Measurements from ENCODE around the gene NCKAP5.

The NCKAP5 gene

DNA sequence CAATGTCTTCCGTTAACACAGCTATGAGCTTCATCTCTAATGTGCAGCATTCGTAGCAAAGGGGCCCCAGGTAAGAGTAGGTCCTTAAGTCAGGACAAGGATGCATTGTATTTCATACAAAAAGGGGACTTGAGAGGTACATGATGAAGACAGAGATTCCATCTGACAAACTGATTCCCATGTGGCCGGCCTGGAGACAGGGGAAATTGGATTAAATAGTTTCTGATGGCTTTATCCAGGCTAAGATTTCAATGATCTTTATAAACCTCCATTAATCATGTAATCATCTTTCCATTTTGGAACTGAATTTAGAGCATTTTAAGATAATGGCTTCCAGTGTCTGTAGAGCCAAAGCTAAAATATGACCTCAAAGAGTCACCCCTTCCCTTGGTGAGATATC is 111.3 kb downstream of the NCKAP5 start:
- DNase-seq = no peak

DNA sequence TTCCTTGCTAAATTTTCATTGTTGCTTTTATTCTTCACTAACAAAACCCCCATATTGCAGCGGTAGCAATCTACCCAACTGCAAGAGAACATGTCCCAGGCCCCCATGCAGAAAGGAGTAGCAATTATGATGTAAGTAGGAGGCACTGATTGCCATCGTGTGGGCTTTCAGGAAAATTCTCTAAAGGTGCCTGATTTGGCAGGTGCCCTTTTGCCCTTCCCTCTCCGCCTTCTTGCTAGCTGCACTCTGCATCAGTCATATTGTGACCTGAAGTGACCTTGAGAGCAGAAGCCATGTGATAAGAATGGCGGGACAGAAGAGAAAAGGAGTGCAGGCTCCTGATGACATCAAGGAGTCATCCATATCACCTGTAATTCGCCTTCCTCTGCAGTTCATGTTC is 112.1 kb downstream of the NCKAP5 start:
- no peak for DNase-seq

DNA sequence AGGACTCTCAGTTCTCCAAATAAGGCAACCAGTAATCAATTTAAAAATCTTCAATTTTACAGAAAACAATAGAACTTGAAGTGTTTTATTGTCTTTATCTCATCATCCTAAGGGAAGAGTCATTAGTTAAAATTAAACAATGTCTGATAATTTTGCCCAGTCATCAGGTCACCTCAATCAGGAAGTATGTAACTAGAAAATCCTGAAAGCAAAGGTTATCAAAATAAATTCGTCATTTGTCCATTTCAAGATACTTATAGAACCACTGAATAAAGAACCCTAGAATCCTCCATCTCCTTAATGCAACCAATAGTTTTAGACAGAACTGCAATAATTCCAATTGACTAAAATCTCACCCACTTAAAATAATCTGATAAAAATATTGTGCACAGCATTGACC is 115.2 kb downstream of the NCKAP5 start:
- DNase-seq = no peak

DNA sequence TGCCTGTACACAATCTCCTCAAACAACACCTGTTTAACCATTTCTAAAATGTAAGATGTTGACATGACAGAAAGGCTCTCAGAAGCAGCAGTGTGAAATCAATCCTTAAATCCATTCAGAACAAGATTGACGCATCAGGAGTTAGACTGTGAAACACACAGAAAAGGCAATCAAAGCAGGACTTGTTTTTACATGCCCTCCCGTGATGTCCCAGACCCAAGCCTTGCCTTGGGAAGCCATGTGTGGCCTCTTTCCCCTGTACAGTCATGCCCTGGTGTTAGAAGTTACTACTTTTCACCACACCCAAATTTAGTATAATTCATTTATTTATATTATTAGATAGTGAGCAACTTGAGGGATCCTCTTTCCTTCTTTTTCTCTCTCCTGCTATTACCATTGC is 115.7 kb downstream of the NCKAP5 start:
- no peak for DNase-seq

DNA sequence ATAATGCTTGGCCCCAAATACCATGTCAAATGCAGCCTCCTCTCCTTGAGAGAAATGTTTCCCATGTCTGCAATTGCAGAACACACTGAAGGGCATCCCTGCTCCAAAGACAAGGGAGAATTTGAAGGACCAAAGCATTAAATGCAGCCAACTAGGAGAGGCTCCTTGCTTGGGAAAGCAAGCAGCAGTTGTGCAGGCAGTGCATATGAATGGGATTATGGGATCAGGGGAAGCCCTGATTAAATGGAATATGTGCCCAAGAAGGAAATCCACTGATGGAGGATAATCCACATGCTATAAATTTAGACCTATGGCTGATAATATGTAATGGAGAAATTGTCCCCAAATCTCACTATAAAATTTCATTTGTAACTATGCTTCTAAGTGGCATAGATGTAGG is 116.1 kb downstream of the NCKAP5 start:
- DNase-seq = no peak

DNA sequence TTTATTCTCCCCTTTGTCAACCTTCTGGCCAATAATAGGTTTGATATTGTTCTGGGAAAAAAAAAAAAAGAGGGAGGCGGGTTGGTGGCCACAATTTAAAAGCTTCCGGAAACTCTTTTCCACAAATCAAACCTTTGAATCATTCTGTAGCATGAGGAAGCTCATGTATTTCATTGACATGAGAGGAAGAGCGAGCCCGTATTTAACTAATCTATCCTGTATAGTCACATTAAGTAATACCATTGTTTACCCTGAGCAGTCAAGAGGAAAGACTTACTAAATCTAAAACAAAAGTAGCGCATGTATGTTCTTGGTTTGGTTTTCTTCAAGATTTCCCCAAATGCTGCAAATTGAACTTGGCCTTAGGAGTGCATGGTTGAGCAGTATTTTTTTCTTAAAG is 120.1 kb downstream of the NCKAP5 start:
- DNase-seq = no peak

- DNase-seq = no peak
Measured at GRCh38 chr2:133447303-133447702, 121.0 kb downstream of the NCKAP5 start.

DNA sequence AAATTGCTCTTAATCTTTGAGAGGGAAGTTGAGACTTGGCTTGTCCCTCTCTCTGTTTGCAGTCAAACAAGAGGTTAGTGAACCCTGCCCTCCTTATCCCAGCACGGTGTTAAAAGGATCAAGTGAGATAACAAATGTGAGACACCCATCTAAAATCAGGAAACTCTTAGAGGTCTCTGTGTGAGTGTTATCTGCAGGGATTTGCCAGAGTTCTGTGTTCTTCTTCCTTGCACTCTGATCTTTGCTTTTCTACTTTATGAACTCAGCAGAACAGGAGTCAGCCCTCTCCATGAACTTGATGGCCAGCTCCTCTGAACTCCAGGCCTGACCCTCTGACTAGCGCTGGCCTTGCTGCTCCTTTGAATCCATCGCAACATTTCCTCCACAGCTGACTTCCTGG is 123.8 kb downstream of the NCKAP5 start:
- no peak for DNase-seq

- DNase-seq = no peak
Measured at GRCh38 chr2:133442393-133442792, 125.9 kb downstream of the NCKAP5 start.

- peak; percentile 63 for DNase-seq
Measured at GRCh38 chr2:133439565-133439920, 128.7 kb downstream of the NCKAP5 start.

DNA sequence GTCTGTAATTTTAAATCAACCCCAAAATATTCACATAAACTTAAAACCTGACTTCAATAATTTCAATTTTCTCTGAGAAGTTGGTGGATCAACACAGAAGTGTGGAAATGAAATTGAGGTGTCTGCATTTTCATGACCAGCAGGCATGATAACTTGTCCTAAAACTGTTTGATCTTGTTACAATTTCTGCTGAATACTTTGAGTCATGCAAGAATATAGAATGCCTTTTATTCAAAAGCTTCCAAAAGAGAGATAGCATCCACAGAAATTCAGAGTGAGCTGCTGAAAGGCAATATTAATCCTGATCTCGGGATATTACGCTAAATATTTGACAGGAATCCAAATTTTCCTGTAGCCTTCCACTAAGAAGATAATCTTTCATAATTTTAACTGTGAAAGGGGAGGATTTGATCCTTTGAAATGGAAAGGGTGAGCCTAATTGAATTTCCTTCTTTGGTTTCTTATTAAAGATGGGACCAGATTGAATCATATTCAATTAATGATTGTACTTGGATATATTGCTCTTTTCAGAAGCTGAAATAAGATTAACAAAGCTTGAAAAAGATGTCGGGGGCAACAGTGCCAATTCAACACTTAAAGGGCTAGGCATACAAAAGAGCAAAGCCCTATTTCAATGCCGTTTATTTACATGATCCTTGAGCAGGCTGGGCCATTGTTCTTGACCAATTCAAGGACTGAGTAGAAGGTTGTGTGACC is 129.3 kb downstream of the NCKAP5 start:
- no peak for DNase-seq

GRCh38 chr2:133438026-133438425 is 130.2 kb downstream of the NCKAP5 start:
- peak; percentile 63 for DNase-seq

DNA sequence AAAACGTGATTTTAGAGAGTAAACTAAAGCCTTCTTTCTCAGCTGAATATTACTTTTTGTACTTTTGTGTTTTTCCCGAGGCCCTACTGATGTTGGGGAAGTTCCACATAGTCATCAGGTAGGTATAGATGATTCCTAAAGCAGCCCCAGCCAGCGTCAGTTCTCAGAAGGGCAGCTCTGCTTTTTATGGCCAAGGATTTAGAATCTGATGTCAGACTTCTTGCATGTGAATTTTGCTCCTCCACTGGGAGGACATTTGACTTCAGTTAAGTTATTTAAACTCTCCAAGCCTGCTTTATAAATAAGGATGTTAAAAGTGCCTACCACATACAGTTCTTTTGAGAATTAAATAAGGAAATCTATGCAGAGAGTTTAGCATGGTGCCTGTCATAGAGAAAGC is 130.8 kb downstream of the NCKAP5 start:
- peak; percentile 3 for DNase-seq

- DNase-seq = peak; percentile 87
Measured at GRCh38 chr2:133434959-133435668, 133.1 kb downstream of the NCKAP5 start.

DNA sequence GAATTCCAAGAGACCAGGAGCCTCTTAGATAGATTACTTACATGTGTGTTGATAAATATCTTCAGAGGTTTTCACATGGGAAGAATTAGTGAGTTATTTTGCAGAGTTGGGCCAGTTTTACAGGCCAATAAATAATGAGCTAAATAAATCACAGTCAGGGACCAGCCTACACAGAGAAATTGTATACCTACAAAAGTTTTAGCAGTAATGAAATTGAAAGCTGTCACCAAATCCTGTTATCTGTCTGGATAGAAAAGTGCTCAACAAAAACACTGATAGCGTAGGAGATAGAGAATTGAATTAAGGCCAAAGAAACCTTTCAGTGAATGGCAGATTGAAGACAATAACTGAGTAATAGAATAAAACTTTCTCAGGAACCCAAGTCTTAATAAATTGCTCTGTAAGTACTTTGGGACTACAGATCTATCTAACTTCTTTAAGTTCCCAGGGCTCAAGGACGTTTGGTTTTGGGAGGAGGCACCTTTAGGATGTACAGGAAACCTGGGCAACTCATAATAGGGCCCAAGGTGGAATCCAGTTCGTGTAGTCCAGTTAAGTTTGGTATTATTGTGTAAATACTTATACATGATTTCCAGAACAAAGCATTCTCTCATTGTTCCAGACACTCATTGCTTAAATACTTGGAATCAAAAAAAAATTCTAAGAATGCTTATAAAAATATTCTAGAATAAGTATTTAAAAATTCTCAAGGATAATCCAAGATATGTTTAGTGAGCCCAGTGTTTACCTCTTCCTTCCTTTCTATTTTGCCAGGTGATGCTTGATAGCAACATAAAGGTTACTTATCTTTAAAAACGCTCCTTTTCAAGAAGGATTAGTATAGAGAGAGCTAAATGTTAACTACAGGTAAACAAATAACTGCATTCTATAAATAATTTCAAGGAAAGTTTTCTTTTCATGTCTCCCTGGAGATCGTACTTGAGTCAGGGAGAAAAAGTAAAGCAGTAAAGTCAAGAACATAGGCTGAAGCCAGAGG is 134.5 kb downstream of the NCKAP5 start:
- no peak for DNase-seq

DNA sequence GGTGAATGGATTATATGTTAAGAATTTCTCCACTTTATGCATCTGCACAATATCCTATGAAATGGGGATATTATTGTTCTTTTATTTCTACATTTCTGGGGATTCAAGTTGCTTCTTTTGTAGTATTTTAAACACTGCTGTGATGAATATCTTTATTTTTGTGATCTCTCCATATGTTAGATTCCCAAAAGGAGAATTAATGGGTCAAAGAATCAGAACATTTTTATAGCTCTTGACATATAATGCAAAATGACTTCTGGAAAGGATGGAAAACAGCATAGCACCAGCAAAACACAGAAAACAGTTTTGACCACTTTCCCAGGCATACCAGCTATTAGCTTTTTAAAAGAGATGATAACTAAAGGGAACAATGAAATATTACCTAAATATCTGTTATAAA is 135.5 kb downstream of the NCKAP5 start:
- no peak for DNase-seq

DNA sequence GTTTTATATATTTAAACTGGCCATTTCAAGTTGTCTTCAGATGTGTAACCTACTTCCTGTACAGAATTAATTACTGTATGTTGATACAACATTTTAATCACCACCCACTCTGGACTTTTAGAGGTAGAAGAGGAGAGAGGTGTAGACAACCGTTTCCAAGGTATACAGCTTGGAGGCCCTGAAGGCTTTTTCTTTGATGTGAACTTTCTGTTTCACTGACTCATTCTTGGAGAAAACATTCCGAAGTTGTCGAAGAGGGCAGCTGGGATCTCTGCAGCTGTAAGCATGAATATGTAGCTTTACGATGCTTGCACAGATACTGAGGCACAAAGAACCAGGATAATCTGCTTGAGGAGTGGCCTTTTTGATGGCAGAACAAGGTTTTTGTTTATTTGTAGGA is 137.0 kb downstream of the NCKAP5 start:
- peak; percentile 37 for DNase-seq

DNA sequence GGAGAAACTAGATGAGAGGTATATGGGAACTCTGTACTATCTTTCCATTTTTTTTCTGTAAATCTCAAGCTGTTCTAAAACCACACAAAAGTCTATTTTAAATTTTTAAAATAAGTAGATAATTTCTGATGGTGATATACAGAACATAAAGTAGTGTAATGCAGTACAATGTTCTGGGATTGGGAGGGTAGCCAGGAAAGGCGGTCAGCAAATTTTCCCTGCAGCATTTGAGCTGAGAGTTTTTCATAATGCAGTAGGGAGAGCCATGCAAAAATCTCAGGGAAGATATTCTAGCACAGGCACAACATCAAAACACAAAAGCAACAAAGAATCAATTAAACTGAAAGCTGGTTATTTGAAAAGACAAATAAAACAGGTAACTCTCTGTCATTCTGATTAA is 141.5 kb downstream of the NCKAP5 start:
- DNase-seq = no peak

DNA sequence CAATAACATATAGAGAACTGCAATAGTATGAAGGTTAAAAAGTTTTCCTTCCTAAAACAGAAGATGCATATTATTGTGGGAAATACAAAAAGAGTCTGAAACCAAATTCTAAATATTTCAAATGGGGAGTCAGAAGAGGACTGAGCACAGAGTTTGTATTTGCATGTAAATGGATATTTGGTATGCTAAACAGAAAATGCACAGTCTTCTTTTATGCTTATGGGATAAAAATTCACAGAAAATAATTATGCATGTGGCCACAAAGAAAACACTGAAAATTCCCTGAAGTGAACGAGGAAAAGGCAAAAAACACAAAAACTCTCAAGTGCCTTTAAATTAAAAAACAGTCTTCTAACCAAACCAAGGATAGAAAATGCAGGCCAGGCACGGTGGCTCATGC is 142.7 kb downstream of the NCKAP5 start:
- DNase-seq = no peak

DNA sequence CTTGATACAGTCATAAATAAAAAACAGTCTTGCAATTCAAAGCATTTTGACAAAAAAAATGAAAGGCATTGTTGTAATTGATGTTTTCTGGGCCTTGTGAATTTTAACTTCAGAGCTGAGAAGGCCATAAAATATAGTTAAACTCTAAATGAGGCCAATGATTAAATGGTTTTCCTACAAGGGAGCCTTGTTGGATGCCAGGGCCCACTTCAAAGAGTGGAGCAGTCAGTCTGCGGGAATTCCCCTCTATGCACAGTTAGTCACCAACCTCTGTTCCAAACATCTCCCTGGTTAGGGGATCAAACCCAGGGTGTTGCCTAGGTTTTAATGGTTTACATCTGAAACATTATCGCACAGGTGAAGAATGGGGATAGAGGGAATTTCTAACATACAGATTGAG is 143.4 kb downstream of the NCKAP5 start:
- DNase-seq = no peak

- DNase-seq = no peak
Measured at GRCh38 chr2:133422931-133423351, 145.3 kb downstream of the NCKAP5 start.

DNA sequence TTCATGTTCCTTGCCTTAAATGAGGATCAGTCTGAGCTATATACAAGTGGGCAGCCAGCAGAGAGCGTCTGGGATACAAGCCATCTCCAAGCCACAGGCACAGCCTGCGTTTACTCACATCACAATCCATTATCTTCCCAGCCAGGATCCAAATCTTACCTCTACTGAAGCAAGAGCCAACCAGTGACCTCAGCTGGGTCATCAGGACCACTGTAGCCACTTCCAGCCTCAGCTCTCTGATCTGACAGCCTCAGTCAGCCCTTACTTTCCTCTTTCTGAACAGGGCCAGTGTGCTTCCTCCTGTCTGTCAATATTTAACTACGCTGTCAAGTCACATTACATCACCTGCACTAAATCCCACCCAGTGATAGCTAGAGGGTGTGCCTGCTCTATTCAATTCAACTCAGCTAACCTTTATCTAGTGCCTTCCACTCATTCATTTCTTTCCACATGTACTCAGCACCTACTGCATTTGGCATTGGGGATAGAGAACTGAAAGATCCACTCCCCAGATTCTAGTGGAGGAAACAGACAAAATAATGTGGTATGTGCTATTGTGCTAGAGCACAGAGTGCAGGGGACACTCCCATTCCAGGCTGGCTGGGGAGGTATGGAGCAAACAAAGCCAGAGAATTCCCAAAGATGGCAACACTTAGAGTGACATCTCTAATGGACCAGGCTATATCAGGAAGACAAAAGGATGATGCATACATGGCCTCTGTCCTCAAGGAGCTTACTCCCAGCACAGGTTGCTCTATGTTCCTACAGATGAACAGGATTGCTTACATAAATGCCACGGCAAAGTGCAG is 146.5 kb downstream of the NCKAP5 start:
- peak; percentile 71 for DNase-seq

GRCh38 chr2:133420788-133421187 is 147.5 kb downstream of the NCKAP5 start:
- peak; percentile 5 for DNase-seq
